Fibroblast of skin of back (primary cell): ENCODE data around the gene ANGEL1.

Experiments
- DNase-seq: peaks from one replicate; pipeline ENCODE4 v3.0.0-alpha.2; 2013

Gene ANGEL1

GRCh38 chr14:76814726-76815645 is 2.3 kb upstream of the ANGEL1 start:
- no peak for DNase-seq

GRCh38 chr14:76812093-76812421 is 625 bp downstream of the ANGEL1 start:
- no peak for DNase-seq

- DNase-seq: peak; percentile 35
Observed at GRCh38 chr14:76811561-76811960, 1.1 kb downstream of the ANGEL1 start.

DNA sequence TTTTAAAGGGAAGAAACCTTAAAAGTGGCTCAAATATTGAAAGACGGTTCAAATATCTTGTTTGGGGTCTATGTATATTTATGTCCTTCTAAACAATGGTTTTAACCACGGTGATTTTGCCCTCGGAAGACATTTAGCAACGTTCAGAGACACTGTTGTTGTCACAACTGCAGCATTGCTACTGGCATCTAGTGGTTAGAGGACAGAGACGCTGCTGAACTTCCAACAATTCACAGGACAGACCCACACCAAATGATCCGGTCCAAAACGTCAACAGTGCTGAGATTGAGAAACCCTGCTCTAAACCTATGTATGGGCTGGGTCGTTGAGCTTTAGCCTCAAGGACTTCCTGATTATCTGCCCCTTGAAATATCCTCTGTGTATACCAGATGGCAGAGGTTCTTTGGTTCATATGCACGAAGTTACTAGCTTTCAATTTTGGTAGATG is 1.7 kb downstream of the ANGEL1 start:
- peak; percentile 39 for DNase-seq

DNA sequence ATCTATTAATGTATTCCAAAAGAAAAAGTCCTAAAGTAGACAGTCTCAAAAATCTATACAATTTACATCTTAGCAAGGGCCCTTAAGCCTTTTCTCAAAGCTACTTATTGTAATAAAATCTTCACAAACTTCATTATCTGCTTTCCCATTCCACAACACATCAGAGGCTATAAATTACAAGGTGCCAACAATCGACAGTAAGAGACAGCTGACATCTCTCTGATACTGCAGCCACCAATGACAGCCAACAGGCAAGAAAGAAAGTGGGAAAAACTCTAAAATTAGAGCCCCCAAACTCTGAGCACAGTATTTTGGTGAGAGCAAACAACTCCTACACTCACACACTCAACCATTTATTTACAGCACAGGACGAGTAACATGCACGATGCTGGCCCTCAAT is 2.2 kb downstream of the ANGEL1 start:
- DNase-seq: no peak

DNA sequence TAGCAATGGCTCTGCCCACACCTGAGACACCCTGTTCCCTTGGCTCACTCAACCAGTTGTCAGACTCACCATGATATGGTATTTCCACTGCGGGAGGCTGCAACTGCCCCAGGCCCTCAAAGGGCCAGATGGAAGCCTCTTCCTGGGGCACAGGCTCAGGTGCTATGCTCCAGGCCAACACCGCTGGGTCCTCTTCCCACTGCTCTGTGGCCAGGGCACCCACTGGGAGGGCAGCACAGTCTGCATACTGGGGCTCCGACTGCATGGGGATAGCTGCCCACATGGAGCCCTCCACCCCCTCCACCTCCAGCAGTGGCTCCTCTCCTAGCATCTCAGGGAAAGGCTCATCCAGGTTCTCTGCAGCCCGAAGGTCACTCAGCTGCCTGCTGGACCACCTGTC is 3.7 kb downstream of the ANGEL1 start:
- no peak for DNase-seq

DNA sequence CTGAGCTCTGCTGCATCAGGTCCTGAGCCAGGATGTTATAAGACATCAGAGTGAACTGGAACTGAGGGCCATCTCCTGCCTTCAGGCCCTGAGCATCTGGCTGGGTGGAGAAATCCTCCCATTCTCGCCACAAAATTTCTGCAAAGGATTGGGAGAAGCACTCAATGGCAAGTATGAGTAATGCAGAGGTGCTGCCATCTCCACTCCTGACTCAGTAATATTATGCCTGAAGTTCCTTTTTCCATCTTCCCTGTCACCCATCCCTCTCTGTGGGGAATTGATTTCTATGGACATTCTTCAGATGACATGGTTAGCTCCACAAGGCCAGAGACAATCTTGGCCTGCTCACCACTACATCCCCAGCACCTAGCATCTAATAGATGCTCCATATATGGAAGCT is 4.7 kb downstream of the ANGEL1 start:
- no peak for DNase-seq

DNA sequence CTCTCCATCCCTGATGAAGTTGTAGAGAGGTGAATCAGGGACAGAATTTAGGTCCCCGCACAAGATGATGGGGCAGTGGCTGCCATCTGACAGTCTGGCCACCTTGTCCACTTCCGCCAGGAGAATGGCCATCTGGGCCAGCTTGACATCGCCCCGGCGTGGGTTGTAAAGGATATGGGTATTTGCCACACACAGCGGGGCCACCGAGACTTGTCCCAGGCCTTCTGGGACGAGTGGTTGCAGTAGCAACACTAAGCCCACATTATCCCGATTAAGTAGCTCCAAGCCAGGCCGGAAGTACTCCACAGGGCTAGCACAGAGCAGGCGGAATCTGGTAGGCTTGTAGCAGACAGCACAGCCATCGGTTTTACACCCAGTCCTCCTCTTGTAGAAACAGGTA is 6.2 kb downstream of the ANGEL1 start:
- no peak for DNase-seq

- no peak for DNase-seq
Observed at GRCh38 chr14:76793956-76794355, 18.7 kb downstream of the ANGEL1 start.

- no peak for DNase-seq
Observed at GRCh38 chr14:76793324-76793723, 19.4 kb downstream of the ANGEL1 start.

- no peak for DNase-seq
Observed at GRCh38 chr14:76792422-76792821, 20.3 kb downstream of the ANGEL1 start.

GRCh38 chr14:76786601-76787000 is 26.1 kb downstream of the ANGEL1 start:
- no peak for DNase-seq

GRCh38 chr14:76784881-76785280 is 27.8 kb downstream of the ANGEL1 start:
- peak; percentile 78 for DNase-seq

DNA sequence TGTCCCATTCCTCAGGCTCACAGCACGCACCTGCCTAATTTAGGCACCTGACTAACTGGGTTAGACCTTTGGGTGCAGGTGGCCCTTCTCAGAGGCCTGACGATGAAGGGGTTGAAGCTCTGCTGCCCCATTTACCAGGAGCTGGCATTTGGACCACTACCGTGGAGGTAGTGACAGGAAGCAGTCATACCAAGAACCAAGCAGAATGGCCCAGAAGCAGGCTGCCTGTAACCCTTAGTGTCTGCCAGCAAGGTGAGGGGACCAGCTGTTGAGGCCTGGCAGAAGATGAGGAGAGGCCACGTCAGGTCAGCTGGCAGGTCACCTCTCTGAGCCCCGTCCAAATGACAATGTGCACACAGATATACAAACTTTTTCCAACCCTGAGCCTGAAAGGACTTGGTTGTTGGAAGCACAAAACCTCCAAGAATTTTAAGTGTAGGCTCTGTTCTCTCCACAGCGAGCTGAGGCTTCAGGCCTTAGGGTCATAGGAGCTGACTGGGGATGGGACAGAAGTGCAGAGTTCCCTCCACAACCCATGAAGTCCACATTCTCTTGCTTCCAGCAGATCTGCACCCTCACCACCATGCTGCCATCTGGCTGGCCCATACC is 28.3 kb downstream of the ANGEL1 start:
- DNase-seq: no peak

GRCh38 chr14:76782885-76783566 is 29.7 kb downstream of the ANGEL1 start:
- DNase-seq: no peak

- no peak for DNase-seq
Observed at GRCh38 chr14:76782115-76782884, 30.4 kb downstream of the ANGEL1 start.

- peak; percentile 19 for DNase-seq
Observed at GRCh38 chr14:76781648-76782051, 31.0 kb downstream of the ANGEL1 start.

GRCh38 chr14:76780875-76781647 is 31.6 kb downstream of the ANGEL1 start:
- DNase-seq: no peak

DNA sequence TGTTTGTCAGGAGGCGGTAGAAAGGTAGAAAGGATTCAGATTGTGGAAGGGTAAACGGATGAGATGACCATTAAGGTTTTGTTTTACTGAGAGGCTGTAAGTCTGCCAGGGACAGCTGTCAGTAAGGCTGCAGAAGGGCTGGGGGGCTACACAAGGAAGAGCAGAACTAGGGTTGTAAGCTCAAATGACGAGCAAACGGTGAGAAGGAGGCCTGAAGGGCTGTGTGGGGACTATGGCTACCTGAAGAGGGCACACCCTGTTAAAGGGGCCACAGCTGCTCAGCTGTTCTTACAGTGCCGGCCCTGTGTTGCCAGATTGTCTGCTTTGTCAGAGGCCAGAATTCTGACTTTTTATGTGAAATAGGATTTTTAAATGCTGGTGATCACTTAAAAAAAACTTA is 32.3 kb downstream of the ANGEL1 start:
- no peak for DNase-seq

DNA sequence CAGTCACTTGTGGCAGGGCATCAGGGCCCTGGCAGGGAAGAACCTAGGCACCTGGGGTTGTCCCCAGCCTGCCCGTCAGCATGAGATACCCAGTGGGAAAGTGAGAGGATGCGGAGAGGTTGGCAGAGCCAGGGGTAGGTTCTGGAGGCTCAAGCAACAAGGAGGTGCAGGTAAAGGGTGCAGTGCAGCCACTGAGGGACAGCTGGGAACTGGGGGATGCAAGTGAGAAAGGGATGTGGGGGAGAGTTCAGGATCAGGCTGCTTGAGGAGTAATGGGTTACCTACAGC is 32.7 kb downstream of the ANGEL1 start:
- no peak for DNase-seq

DNA sequence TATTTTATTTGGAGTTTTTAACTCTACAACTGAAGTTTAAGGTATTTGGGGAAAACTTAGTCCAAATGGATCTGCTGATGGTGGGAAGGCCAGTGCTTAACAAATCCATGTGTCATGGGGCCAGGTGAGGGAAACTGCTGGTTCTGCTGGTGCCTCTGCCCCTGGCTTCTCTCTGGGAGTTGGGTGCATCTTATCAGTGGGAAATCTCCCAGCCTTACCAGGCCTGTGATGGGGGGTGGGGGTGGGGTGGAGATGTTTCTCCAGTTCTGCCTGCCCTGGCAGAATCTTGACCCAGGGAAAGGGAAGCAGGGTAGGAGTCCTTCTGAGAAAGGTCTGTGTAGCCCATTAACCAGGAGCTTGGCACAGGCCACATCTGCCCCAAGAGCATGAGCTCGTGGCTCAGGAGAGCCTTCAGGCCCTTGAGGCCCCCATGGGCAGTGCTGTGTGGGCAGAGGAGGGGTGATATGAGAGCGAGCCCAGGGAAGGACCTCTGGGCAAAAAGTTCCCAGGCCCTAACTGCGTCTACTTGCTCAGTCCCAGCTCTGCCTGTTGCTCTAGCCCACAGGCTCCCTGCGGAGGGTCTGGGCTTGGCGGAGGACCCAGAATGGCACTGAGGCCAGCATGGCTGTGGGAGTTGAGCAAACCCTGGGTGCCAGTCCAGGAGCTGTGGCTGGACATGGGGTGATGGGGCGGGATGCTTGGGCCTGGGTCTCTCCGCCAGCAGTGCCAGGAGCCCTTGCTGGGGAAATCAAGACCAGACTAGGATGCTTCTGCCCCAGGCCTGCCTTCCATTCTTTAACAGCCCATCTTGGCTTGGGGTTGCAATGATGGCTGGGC is 33.2 kb downstream of the ANGEL1 start:
- no peak for DNase-seq
